Urinary bladder (tissue), 4 donors: ENCODE measurements around the gene C19orf67. TPM values are rescaled to one million over a fixed set of nuclear protein-coding genes. Genes with fewer than 3 reads are reported as not detected.

Experiments
- DNase-seq: peaks from one replicate; pipeline ENCODE4 v3.0.0-alpha.2; 2015; ENCODE audit errors: extremely low spot score
- H3K27ac ChIP-seq: one replicate; pipeline ENCODE4 v1.5.1; 2013; ENCODE audit warnings: low read depth, mild to moderate bottlenecking, moderate library complexity
- H3K36me3 ChIP-seq: one replicate; pipeline ENCODE4 v1.6.1; 2013; ENCODE audit warnings: mild to moderate bottlenecking, moderate library complexity; ENCODE audit not compliant: insufficient read depth
- H3K4me1 ChIP-seq: one replicate; pipeline ENCODE4 v1.6.1; 2013; ENCODE audit warnings: mild to moderate bottlenecking, moderate library complexity; ENCODE audit not compliant: insufficient read depth
- H3K4me3 ChIP-seq: one replicate; pipeline ENCODE4 v1.5.1; 2013; ENCODE audit warnings: low read depth, low read length
- WGBS: extraction: QIAGEN DNeasy Blood & Tissue Kit; methylation state at CpG from one replicate; pipeline ENCODE4 v1.1.7; 2013; 5-methylcytosine and 5-hydroxymethylcytosine counted together
- polyA plus RNA-seq: library from polyadenylated mRNA; stranded (reverse); fragments of 200-250 nt; gene quantifications from one replicate; pipeline ENCODE4 v1.2.3, GENCODE V29; 2013
- total RNA-seq: library from RNA; depleted of rRNA; stranded (reverse); fragments of >200 nt; gene quantifications from one replicate; pipeline ENCODE4 v1.2.3, GENCODE V29; 2014
- donor health status: healthy with polysubstance abuse.
- donor health status: healthy.

C19orf67 gene
- total and polyA plus RNA-seq, 2 donors: not detected

DNA sequence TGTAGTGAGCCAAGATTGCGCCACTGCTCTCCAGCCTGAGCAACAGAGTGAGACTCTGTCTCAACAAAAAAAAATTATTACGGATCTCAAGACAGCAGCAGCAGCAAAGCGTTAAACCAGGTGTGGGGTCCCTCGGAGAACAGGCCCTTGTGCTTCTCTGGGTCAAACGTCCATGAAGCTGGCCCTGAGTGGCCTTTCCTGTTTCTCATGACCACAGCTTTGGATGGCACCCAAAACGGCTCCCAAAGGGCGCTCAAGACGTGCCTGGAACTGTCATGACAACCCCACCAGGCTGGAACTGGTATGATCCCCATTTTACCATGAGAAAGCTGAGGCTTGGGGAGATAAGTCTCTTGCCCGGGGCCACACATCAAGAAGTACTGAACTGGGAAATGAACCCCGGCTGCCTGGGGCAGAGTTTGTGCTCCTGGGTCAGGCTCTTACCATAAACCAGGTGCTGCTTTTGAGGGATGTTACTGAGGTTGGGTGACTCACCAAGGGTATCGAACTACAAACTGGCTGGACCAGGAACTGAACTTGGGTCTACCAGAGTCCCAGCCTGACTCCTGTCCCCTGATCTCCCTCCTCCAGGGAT is 16.6 kb upstream of the C19orf67 start:
- DNase-seq: no peak
- Histone ChIP-seq H3K4me3 (no peak overlapping the region), H3K4me1 (no peaks in the 10 kb centered on the region), H3K36me3 (peaks cover 7% of the 10 kb centered on the region), H3K27ac (no peak overlapping the region)
- 66% methylated on average over 11 of the region's 11 CpGs for WGBS

- Histone ChIP-seq H3K4me1 (no peaks in the 10 kb centered on the region), H3K4me3 (no peak overlapping the region), H3K36me3 (peaks cover 4% of the 10 kb centered on the region), H3K27ac (no peak overlapping the region)
- no peak for DNase-seq
- 94% methylated on average over 6 of the region's 6 CpGs for WGBS
Measured at GRCh38 chr19:14101003-14101545, 15.5 kb upstream of the C19orf67 start.

DNA sequence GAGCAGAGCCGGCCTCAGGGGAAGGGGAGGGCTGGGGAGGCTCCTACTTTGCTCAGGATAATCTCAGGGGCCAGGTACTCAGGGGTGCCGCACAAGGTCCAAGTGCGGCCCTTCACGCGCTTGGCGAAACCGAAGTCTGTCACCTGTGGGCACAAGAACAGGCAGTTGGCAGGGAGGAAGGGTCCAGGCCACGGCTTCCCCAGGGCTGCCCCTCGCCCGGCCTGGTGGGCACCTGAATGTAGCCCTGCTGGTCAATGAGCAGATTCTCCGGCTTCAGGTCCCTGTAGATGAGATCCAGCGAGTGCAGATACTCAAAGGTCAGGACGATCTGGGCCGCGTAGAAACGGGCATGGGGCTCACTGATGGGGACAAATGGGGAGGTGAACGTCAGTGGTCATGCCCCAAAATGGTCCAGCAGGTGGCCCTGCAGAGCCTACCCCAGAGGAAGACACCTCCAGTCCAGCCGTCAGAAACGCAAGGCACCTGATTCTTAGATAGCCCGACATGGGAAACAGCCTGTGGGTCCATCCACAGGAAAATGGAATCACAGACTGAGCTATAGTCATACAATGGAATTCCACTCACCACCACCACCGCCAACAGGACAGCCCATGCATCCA is 12.1 kb upstream of the C19orf67 start:
- Histone ChIP-seq H3K27ac (no peak overlapping the region), H3K36me3 (no peaks in the 10 kb centered on the region), H3K4me1 (no peaks in the 10 kb centered on the region), H3K4me3 (no peak overlapping the region)
- no peak for DNase-seq
- 78% methylated on average over 21 of the region's 21 CpGs for WGBS

GRCh38 chr19:14096272-14096992 is 10.8 kb upstream of the C19orf67 start:
- 95% methylated on average over 11 of the region's 11 CpGs for WGBS
- Histone ChIP-seq H3K4me3 (no peak overlapping the region), H3K4me1 (no peaks in the 10 kb centered on the region), H3K36me3 (no peaks in the 10 kb centered on the region), H3K27ac (no peak overlapping the region)
- DNase-seq: no peak

DNA sequence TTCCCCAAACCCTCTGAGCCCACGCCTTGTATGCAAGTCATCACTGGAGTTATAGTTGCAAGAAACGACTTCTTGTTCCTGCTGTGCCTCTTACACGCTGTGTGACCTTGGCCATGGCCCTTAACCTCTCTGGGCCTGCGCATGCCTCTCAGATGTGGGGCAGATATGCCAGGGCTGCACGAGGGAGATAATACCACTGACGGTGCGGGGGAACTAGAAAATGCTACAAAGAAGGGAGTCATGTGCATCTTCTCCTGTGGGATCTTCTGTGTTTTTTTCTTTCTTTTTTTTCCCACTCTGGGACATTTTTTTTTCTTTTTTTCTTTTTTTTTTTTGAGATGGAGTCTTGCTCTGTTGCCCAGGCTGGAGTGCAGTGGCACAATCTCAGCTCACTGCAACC is 9.3 kb upstream of the C19orf67 start:
- Histone ChIP-seq H3K4me1 (no peaks in the 10 kb centered on the region), H3K27ac (no peak overlapping the region), H3K36me3 (no peaks in the 10 kb centered on the region), H3K4me3 (no peak overlapping the region)
- whole genome bisulfite sequencing: 87% methylated on average over 7 of the region's 7 CpGs
- DNase-seq: no peak

- DNase-seq: no peak
- H3K4me1 ChIP-seq: no peaks in the 10 kb centered on the region
- H3K36me3 ChIP-seq: no peaks in the 10 kb centered on the region
- no peak overlapping the region for H3K27ac ChIP-seq
- no peak overlapping the region for H3K4me3 ChIP-seq
- WGBS: 98% methylated on average over 9 of the region's 9 CpGs
Measured at GRCh38 chr19:14093117-14093823, 7.7 kb upstream of the C19orf67 start.

DNA sequence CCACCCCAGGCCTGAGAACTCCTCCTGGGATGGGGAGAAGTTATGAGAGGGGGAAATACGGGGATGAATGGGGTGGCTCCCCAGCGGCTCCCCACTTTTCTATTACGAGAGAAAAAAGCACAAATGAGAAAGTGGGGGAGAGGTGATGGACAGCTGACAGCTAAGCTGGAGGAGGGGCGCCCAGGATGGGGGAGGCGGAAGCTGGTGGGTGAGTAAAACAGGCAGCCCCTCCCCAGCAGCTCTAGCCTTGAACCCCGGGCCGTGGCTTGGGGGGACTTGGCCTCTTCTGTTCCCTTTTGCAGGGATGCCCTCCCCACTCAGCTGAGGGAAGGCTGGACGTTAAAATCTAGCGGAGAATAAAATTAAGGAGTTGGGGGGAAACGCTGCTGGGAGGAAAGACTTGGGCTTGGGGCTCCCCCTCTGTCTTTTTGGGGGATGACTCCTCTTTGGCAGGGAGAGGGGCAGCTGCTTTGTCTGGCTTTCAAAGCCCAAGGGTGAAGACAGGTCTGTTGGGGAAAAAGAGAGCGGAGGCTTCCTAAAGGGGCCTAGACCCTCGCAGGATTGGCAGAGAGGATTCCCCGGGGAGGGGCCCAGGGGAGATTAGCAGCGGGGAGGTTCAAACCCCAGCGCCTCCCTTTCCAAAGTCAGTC is 6.4 kb upstream of the C19orf67 start:
- Histone ChIP-seq H3K36me3 (no peaks in the 10 kb centered on the region), H3K4me1 (no peaks in the 10 kb centered on the region), H3K27ac (no peak overlapping the region), H3K4me3 (no peak overlapping the region)
- WGBS: 11% methylated on average over 15 of the region's 15 CpGs
- DNase-seq: no peak

- DNase-seq: no peak
- under 1% methylated on average over 66 of the region's 72 CpGs for WGBS
- Histone ChIP-seq H3K4me1 (no peaks in the 10 kb centered on the region), H3K36me3 (no peaks in the 10 kb centered on the region), H3K4me3 (peak overlapping the region; percentile 94), H3K27ac (peak overlapping the region; percentile 84)
Measured at GRCh38 chr19:14091081-14091812, 5.7 kb upstream of the C19orf67 start.

DNA sequence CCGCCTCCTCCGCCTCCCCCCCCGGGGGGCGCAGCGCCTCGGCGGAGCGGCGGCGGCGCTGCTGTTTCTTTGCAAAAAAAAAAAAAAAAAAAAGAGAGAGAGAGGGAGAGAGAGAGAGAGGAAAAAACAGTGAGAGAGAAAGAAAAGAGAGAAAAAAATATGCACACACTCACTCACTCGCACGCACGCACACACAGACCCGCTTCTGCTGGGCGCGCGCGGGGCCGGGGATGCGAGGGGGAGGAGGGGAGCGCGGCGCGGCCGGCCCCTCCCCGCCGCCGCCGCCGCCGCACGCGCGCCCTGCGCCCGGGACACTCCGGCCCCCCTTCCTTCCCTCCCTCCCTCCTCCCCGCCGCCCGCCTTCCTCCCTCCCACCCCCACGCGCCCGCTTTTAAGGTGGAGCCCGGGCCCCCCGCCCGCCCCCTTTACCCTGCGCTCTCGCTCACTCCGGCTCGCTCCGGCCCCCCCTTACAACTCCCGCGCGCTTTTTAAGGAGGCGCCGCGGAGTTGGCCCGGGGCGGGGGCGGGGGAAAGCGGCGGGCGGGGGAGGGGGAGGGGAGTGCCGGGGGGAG is 5.0 kb upstream of the C19orf67 start, which contains the start of gene SAMD1:
Gene SAMD1 (minus strand): TSS at position 243 of the 572 bp plus-strand sequence.
- Histone ChIP-seq H3K27ac (peak within 1 kb of the TSS; percentile 84), H3K4me3 (peak within 1 kb of the TSS; percentile 94), H3K4me1 (no peaks in the 10 kb centered on the region), H3K36me3 (no peaks in the 10 kb centered on the region)
- 1% methylated on average over 54 of the region's 65 CpGs for WGBS
- DNase-seq: peak; percentile 72

- Histone ChIP-seq H3K36me3 (no peaks in the 10 kb centered on the region), H3K27ac (peak overlapping the region; percentile 41), H3K4me3 (peak overlapping the region; percentile 94), H3K4me1 (no peaks in the 10 kb centered on the region)
- DNase-seq: no peak
- under 1% methylated on average over 141 of the region's 142 CpGs for WGBS
Measured at GRCh38 chr19:14089662-14090508, 4.3 kb upstream of the C19orf67 start.

- WGBS: 12% methylated on average over 16 of the region's 16 CpGs
Measured at GRCh38 chr19:14089412-14089661, 3.8 kb upstream of the C19orf67 start.

More at GRCh38 chr19:14089412-14089661, 3.8 kb upstream of the C19orf67 start:
- Histone ChIP-seq H3K4me1 (no peaks in the 10 kb centered on the region), H3K36me3 (no peaks in the 10 kb centered on the region), H3K27ac (peak overlapping the region; percentile 12), H3K4me3 (peak overlapping the region; percentile 94)
- DNase-seq: no peak
